Stomach (tissue), 9 donors: Measurements from ENCODE around the gene ANTXR1. TPM values are rescaled to one million over a fixed set of nuclear protein-coding genes. Genes with fewer than 3 reads are reported as not detected.

Experiments
- DNase-seq, 2 donors: peaks; one replicate each; pipeline versions ENCODE4 v3.0.0 to v3.0.0-alpha.2; 2013 to 2019
- H3K27ac ChIP-seq, 5 donors: fragments of 200-600 bp in 4 of 5; sonication (generic) in 4 of 5; one replicate each; pipeline ENCODE4 v1.5.1; 2013 to 2019; ENCODE audit warnings: mild to moderate bottlenecking in 1 of 5, moderate library complexity in 1 of 5
- H3K27me3 ChIP-seq, 3 donors: fragments of 200-600 bp; sonication (generic); one replicate each; pipeline ENCODE4 v1.5.1; 2017 to 2019; ENCODE audit warnings: mixed run types in 1 of 3
- H3K36me3 ChIP-seq, 4 donors: fragments of 200-600 bp; sonication (generic); 1 replicate in 3 of 4; 2 replicates in 1 of 4; pipeline ENCODE4 v1.5.1; 2016 to 2019
- H3K4me1 ChIP-seq, 4 donors: fragments of 200-600 bp; sonication (generic); one replicate each; pipeline ENCODE4 v1.5.1; 2016 to 2019
- H3K4me3 ChIP-seq, 4 donors: fragments of 200-600 bp; sonication (generic) in 3 of 4; one replicate each; pipeline ENCODE4 v1.5.1; 2016 to 2019; ENCODE audit warnings: mild to moderate bottlenecking in 1 of 4
- H3K9me3 ChIP-seq, 4 donors: fragments of 200-600 bp; sonication (generic); one replicate each; pipeline ENCODE4 v1.5.1; 2016 to 2019
- EP300 ChIP-seq: sonication (generic); formaldehyde crosslinking; IDR thresholded peaks from one replicate; pipeline ENCODE4 v1.6.1; 2017; ENCODE audit warnings: antibody characterized with exemption
- POLR2A ChIP-seq, 4 donors: fragments of 450-650 bp; IDR thresholded peaks; one replicate each; pipeline ENCODE4 v1.6.1; 2016; ENCODE audit warnings: antibody characterized with exemption in 4 of 4, control low read depth in 2 of 4, mild to moderate bottlenecking in 1 of 4, moderate library complexity in 1 of 4
- POLR2AphosphoS5 ChIP-seq, 3 donors: sonication (generic); formaldehyde crosslinking; IDR thresholded peaks; one replicate each; pipeline ENCODE4 v1.6.1; 2016; ENCODE audit warnings: antibody characterized with exemption in 3 of 3
- WGBS, 5 donors: extraction: QIAGEN DNeasy Blood & Tissue Kit in 3 of 5; methylation state at CpG; one replicate each; pipeline versions ENCODE4 v1.1.5 to v1.1.7; 2013 to 2018; 5-methylcytosine and 5-hydroxymethylcytosine counted together
- intact Hi-C: fragments of 100-400 bp; cut with DNase I; formaldehyde crosslinking; loops from one replicate; pipeline ENCODE4 v1.15.1; 2023; ENCODE audit warnings: low total_unique reads
- polyA plus RNA-seq, 3 donors: library from polyadenylated mRNA; stranded (reverse); fragments of 200-250 nt; gene quantifications; one replicate each; pipeline ENCODE4 v1.2.3, GENCODE V29; 2013
- total RNA-seq, 5 donors: library from RNA; depleted of rRNA; stranded (reverse); fragments of >200 nt; gene quantifications; one replicate each; pipeline versions ENCODE4 v1.1.0 to v1.2.3, GENCODE V29; 2014 to 2016
- TF ChIP-seq, protein P1 (sequence below), 7 experiments: fragments of 450-650 bp in 4 of 7; fragments of 200-600 bp in 3 of 7; sonication (generic) in 3 of 7; IDR thresholded peaks; one replicate each; pipeline ENCODE4 v1.5.1; 2016 to 2019; ENCODE audit warnings: antibody characterized with exemption in 7 of 7, control low read depth in 2 of 7, mild to moderate bottlenecking in 1 of 7
- donor health status: healthy with polysubstance abuse.
- donor health status: Bipolar disorder and iron deficiency.
- donor health status: healthy.

ANTXR1 gene
- total and polyA plus RNA-seq, 8 donors = 5.8 to 32.5 (median 13.7) TPM

DNA sequence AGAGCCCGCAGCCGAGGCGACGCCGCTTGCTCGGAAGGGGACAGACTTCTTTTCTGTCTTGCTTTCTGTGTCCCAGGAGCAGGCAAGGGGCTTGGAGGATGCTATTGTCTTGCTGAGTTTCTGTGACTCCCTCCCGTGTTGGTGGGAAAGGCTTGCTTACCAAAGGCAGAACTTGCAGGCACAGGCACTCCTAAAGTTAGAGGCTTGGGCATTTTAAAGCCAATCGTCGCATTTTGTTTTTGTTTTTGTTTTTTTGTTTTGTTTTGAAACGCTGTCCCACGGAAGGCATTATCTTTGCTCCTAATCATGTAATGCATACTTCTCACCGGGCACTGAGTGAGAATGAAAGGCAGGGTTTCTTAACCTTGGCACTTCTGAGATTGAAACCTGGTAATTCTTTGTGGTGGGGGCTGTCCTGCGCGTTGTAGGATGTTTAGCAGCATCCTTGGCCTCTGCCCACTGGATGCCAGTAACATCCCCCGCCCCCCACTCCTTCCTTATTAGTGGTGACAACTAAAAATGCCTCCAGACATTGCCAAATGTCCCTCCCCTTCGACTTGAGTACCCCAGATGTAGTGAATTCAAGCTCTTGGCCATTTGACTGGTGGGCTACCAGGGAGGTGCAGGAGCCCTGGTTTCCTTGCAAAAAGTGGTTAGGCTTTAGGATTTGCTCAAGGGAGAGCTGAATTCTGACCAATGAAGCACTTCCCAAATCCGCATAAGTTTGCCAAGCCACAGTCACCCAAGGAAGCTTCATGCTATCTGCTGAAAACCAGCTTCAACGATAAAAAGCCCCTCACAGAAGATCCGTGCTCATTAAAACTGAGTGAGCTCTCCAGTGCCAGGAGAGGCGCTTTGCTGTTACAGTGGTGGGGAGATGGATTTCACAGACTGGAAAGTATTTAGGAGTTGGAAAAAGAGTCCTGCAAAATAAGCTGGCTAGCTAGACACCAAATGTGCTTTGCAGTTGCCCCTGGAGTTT lies 1.2 kb downstream of the ANTXR1 start:
- Histone ChIP-seq H3K4me3 (peak overlapping the region; percentile 64 to 81 (median 72)), H3K4me1 (peaks cover 4 to 47% (median 29%) of the 10 kb centered on the region in 4 donors), H3K9me3 (no peaks in the 10 kb centered on the region), H3K36me3 (no peaks in the 10 kb centered on the region), H3K27ac (peak overlapping the region; percentile 27 to 85 (median 78)), H3K27me3 (peaks cover 0 to 25% (median 19%) of the 10 kb centered on the region in 3 donors)
- intact Hi-C loops = no loop called here
- TF ChIP-seq, protein P1, sequence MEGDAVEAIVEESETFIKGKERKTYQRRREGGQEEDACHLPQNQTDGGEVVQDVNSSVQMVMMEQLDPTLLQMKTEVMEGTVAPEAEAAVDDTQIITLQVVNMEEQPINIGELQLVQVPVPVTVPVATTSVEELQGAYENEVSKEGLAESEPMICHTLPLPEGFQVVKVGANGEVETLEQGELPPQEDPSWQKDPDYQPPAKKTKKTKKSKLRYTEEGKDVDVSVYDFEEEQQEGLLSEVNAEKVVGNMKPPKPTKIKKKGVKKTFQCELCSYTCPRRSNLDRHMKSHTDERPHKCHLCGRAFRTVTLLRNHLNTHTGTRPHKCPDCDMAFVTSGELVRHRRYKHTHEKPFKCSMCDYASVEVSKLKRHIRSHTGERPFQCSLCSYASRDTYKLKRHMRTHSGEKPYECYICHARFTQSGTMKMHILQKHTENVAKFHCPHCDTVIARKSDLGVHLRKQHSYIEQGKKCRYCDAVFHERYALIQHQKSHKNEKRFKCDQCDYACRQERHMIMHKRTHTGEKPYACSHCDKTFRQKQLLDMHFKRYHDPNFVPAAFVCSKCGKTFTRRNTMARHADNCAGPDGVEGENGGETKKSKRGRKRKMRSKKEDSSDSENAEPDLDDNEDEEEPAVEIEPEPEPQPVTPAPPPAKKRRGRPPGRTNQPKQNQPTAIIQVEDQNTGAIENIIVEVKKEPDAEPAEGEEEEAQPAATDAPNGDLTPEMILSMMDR (IDR thresholded peaks at IDR 0.05) = no peak
- TF ChIP-seq EP300 = no peak
- no peak for TF ChIP-seq POLR2AphosphoS5 (IDR thresholded peaks at IDR 0.05)
- TF ChIP-seq POLR2A (IDR thresholded peaks at IDR 0.05) = no peak
- 3 to 7% (median 5%) methylated on average over 16 to 20 of the region's 20 CpGs for WGBS, 5 donors
- peak in 1 of 2 donors; percentile 59 for DNase-seq

DNA sequence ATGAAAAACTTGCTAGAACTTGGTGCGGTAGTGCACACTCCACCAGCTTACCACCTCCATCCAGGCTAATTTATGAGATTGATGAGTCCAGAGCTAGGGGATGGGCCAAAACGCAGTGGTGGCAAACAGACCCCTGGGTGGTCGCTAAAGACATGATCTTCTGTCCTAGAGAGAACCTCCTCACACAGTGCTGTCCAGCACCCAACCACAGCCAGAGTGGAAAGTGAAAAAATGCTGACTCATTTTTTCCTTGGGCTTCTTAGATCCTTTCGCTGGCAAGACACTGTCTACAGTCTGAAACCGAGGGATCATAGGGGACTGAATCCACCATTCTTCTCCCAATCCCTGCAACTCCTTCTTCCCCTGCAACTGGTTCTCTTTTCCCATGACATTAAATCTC lies 4.1 kb downstream of the ANTXR1 start:
- intact Hi-C loops = no loop called here
- 50 to 70% (median 68%) methylated on average over 5 of the region's 5 CpGs for WGBS, 5 donors
- peaks cover 4 to 66% (median 38%) of the 10 kb centered on the region in 4 donors for H3K4me1 ChIP-seq

DNA sequence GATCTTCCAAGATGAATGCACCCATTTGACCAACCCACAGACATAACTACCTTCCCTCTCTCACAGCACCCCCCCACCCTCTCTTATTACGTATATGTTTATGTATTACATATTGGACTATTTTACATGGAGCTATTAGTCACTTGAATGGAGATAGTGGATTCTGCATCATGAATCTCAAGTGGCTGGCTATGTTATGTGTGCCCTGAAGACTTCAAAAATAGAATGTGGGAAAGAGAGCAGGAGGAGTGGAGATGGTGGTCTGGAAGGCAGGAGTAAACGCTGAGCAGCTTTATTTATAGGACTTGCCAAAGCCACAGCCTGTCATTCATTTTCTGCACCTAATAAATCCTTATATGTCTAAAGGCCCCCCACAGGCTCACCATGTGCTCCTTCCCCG lies 4.9 kb downstream of the ANTXR1 start:
- TF ChIP-seq POLR2AphosphoS5 (IDR thresholded peaks at IDR 0.05) (no peak), EP300 (no peak), POLR2A (IDR thresholded peaks at IDR 0.05) (no peak)
- TF ChIP-seq, protein P1 (IDR thresholded peaks at IDR 0.05) = no peak
- intact Hi-C loops = no loop called here
- Histone ChIP-seq H3K27me3 (peaks cover 0 to 25% (median 19%) of the 10 kb centered on the region in 3 donors), H3K4me3 (no peak overlapping the region), H3K36me3 (no peaks in the 10 kb centered on the region), H3K9me3 (no peaks in the 10 kb centered on the region), H3K27ac (no peak overlapping the region), H3K4me1 (peaks cover 4 to 65% (median 35%) of the 10 kb centered on the region in 4 donors)
- 81 to 86% (median 84%) methylated on average over 3 of the region's 3 CpGs for WGBS, 5 donors
- no peak for DNase-seq

More for the DNA sequence above, 4.1 kb downstream of the ANTXR1 start:
- H3K36me3 ChIP-seq = no peaks in the 10 kb centered on the region
- no peaks in the 10 kb centered on the region for H3K9me3 ChIP-seq
- H3K27me3 ChIP-seq = peaks cover 0 to 25% (median 19%) of the 10 kb centered on the region in 3 donors
- TF ChIP-seq POLR2A (IDR thresholded peaks at IDR 0.05) = no peak
- TF ChIP-seq POLR2AphosphoS5 (IDR thresholded peaks at IDR 0.05) = no peak
- no peak for TF ChIP-seq EP300
- TF ChIP-seq, protein P1 (IDR thresholded peaks at IDR 0.05) = no peak
- DNase-seq = no peak
- H3K27ac ChIP-seq = no peak overlapping the region
- no peak overlapping the region for H3K4me3 ChIP-seq

DNA sequence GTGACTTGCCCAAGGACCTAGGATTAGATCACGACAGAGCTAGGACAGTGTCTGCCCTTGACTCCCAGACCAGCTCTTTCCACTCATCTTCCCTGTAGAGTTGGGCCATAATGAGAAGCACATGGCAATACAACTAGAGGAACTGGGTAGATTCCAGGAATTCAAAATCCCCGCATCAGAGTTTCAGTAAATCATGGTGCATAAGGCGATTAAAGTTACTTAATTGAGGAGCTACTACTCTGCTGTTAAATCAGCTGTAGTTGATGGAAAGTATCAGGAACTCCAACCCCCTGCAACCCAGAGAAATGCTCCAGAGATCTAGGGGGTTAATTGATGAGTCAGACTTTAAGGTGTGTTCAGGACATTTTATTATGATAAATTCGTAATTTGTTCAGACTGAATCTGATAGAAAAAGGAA lies 5.7 kb downstream of the ANTXR1 start:
- peaks cover 4 to 60% (median 29%) of the 10 kb centered on the region in 4 donors for H3K4me1 ChIP-seq
- H3K36me3 ChIP-seq = no peaks in the 10 kb centered on the region
- intact Hi-C loops = no loop called here
- no peak overlapping the region for H3K4me3 ChIP-seq
- no peaks in the 10 kb centered on the region for H3K9me3 ChIP-seq
- DNase-seq = no peak
- 77 to 82% (median 79%) methylated on average over 4 of the region's 4 CpGs for WGBS, 5 donors
- no peak for TF ChIP-seq POLR2A (IDR thresholded peaks at IDR 0.05)
- no peak for TF ChIP-seq EP300
- TF ChIP-seq, protein P1 (IDR thresholded peaks at IDR 0.05) = no peak
- no peak for TF ChIP-seq POLR2AphosphoS5 (IDR thresholded peaks at IDR 0.05)
- peaks cover 0 to 19% (median 12%) of the 10 kb centered on the region in 3 donors for H3K27me3 ChIP-seq
- H3K27ac ChIP-seq = no peak overlapping the region
